Sigmoid colon (tissue), 7 donors: ENCODE data around the gene ZNF75A. TPM values are rescaled to one million over a fixed set of nuclear protein-coding genes. Genes with fewer than 3 reads are reported as not detected.
"Not testable (repeated sequence)": the region's sequence is repeated elsewhere in the genome, so short reads cannot be mapped to it uniquely, and the experiment has no call there.

Experiments used
- DNase-seq: peaks from one replicate; pipeline ENCODE4 v3.0.0-alpha.2; 2019
- H3K27ac ChIP-seq, 4 donors: fragments of 200-600 bp; sonication (generic); one replicate each; pipeline ENCODE4 v1.5.1; 2016 to 2019; ENCODE audit warnings: mild to moderate bottlenecking in 1 of 4
- H3K27me3 ChIP-seq, 3 donors: fragments of 200-600 bp; sonication (generic); one replicate each; pipeline ENCODE4 v1.5.1; 2019; ENCODE audit warnings: mild to moderate bottlenecking in 1 of 3
- H3K36me3 ChIP-seq, 4 donors: fragments of 200-600 bp; sonication (generic); one replicate each; pipeline ENCODE4 v1.5.1; 2016 to 2019
- H3K4me1 ChIP-seq, 4 donors: fragments of 200-600 bp; sonication (generic); one replicate each; pipeline ENCODE4 v1.5.1; 2017 to 2019
- H3K4me3 ChIP-seq, 4 donors: fragments of 200-600 bp; sonication (generic); one replicate each; pipeline ENCODE4 v1.5.1; 2017 to 2019; ENCODE audit warnings: mild to moderate bottlenecking in 2 of 4, moderate library complexity in 1 of 4
- H3K9me3 ChIP-seq, 4 donors: fragments of 200-600 bp in 3 of 4; sonication (generic) in 3 of 4; one replicate each; pipeline versions ENCODE4 v1.5.1 to v1.6.1; 2013 to 2019
- CTCF ChIP-seq, 4 experiments: fragments of 450-650 bp in 3 of 4; fragments of 200-600 bp in 1 of 4; IDR thresholded peaks; one replicate each; pipeline ENCODE4 v1.5.1; 2016 to 2019; ENCODE audit warnings: antibody characterized with exemption in 4 of 4, mild to moderate bottlenecking in 3 of 4, moderate library complexity in 2 of 4
- EP300 ChIP-seq, 4 donors: sonication (generic); formaldehyde crosslinking; IDR thresholded peaks; one replicate each; pipeline ENCODE4 v1.6.1; 2017; ENCODE audit warnings: antibody characterized with exemption in 4 of 4
- POLR2A ChIP-seq, 2 donors: fragments of 450-650 bp; IDR thresholded peaks; one replicate each; pipeline ENCODE4 v1.6.1; 2016; ENCODE audit warnings: antibody characterized with exemption in 2 of 2, mild to moderate bottlenecking in 2 of 2, moderate library complexity in 2 of 2
- POLR2AphosphoS5 ChIP-seq, 4 donors: sonication (generic); formaldehyde crosslinking; IDR thresholded peaks; one replicate each; pipeline ENCODE4 v1.6.1; 2017; ENCODE audit warnings: antibody characterized with exemption in 4 of 4
- WGBS, 2 donors: extraction: QIAGEN DNeasy Blood & Tissue Kit; methylation state at CpG; one replicate each; pipeline ENCODE4 v1.1.7; 2013; 5-methylcytosine and 5-hydroxymethylcytosine counted together
- intact Hi-C: fragments of 100-400 bp; cut with DNase I; formaldehyde crosslinking; loops from one replicate; pipeline ENCODE4 v1.15.1; 2023
- polyA plus RNA-seq, 3 donors: library from polyadenylated mRNA; stranded (reverse); fragments of 200-250 nt; gene quantifications; one replicate each; pipeline ENCODE4 v1.2.3, GENCODE V29; 2013
- total RNA-seq, 4 donors: library from RNA; depleted of rRNA; stranded (reverse); fragments of >200 nt; gene quantifications; one replicate each; pipeline ENCODE4 v1.1.0, GENCODE V29; 2016
- donor health status: healthy with polysubstance abuse.
- donor health status: Bipolar disorder and iron deficiency.
- donor health status: healthy.

ZNF75A gene
- total and polyA plus RNA-seq, 7 donors = 6.7 to 32.8 (median 26.6) TPM

GRCh38 chr16:3262517-3262916 is 42.8 kb upstream of the ZNF75A start:
- no peak for DNase-seq
- Histone ChIP-seq H3K9me3 (no peaks in the 10 kb centered on the region), H3K4me3 (no peak overlapping the region), H3K4me1 (peaks cover 0 to 21% (median 20%) of the 10 kb centered on the region in 4 donors), H3K27me3 (no peaks in the 10 kb centered on the region), H3K36me3 (peaks cover 0 to 14% (median 0%) of the 10 kb centered on the region in 4 donors), H3K27ac (peak overlapping the region in 1 of 4 donors; percentile 94)
- no peak for TF ChIP-seq POLR2A (IDR thresholded peaks at IDR 0.05)
- no peak for TF ChIP-seq CTCF (IDR thresholded peaks at IDR 0.05)
- intact Hi-C loops = loop anchor here (2.0 to 10.0 kb wide), 2 partner anchors 42 to 192 kb away; partner anchors contain the start of genes TIGD7 and ZNF75A
- 95 to 97% methylated on average over 4 of the region's 4 CpGs for WGBS, 2 donors

- no peak for TF ChIP-seq EP300 (IDR thresholded peaks at IDR 0.05)
- peak; percentile 93 to 98 (median 96) for TF ChIP-seq POLR2AphosphoS5 (IDR thresholded peaks at IDR 0.05)
- TF ChIP-seq POLR2A (IDR thresholded peaks at IDR 0.05) = peak; percentile 87 to 91
- peak in 2 of 4 experiments; percentile 13 to 18 for TF ChIP-seq CTCF (IDR thresholded peaks at IDR 0.05)
- DNase-seq = peak; percentile 99
- WGBS, 2 donors = 1 to 2% methylated on average over 77 of the region's 77 CpGs
- H3K36me3 ChIP-seq = peaks cover 0 to 22% (median 0%) of the 10 kb centered on the region in 4 donors
- intact Hi-C loops = loop anchor here (1.0 to 10.0 kb wide), 4 partner anchors 18 to 236 kb away; partner anchors contain the start of genes CLUAP1, ZNF174 and ZSCAN32
- H3K4me1 ChIP-seq = peaks cover 0 to 21% (median 20%) of the 10 kb centered on the region in 4 donors
- no peaks in the 10 kb centered on the region for H3K9me3 ChIP-seq
- H3K27me3 ChIP-seq = no peaks in the 10 kb centered on the region
- peak overlapping the region; percentile 90 to 100 (median 97) for H3K27ac ChIP-seq
- peak overlapping the region; percentile 60 to 98 (median 86) for H3K4me3 ChIP-seq
Observed at GRCh38 chr16:3264137-3265036, 40.9 kb upstream of the ZNF75A start.

- no peak for TF ChIP-seq POLR2A (IDR thresholded peaks at IDR 0.05)
- TF ChIP-seq CTCF (IDR thresholded peaks at IDR 0.05) = peak in 2 of 4 experiments; percentile 28 to 41
- Histone ChIP-seq H3K4me1 (peaks cover 0 to 21% (median 20%) of the 10 kb centered on the region in 4 donors), H3K36me3 (peaks cover 0 to 22% (median 0%) of the 10 kb centered on the region in 4 donors), H3K27ac (no peak overlapping the region), H3K4me3 (no peak overlapping the region), H3K9me3 (no peaks in the 10 kb centered on the region), H3K27me3 (no peaks in the 10 kb centered on the region)
- 77 to 79% methylated on average over 5 of the region's 5 CpGs for WGBS, 2 donors
- intact Hi-C loops = loop anchor here (10.0 kb wide), 1 partner anchor 188 kb away; no protein-coding TSS in a partner anchor
- no peak for DNase-seq
Observed at GRCh38 chr16:3266873-3267537, 38.3 kb upstream of the ZNF75A start.

GRCh38 chr16:3268294-3268693 is 37.0 kb upstream of the ZNF75A start:
- no peak for DNase-seq
- Histone ChIP-seq H3K4me3 (no peak overlapping the region), H3K27ac (no peak overlapping the region), H3K27me3 (no peaks in the 10 kb centered on the region), H3K9me3 (no peaks in the 10 kb centered on the region), H3K36me3 (peaks cover 0 to 22% (median 0%) of the 10 kb centered on the region in 4 donors), H3K4me1 (peaks cover 0 to 16% (median 14%) of the 10 kb centered on the region in 4 donors)
- WGBS, 2 donors = 87 to 97% methylated on average over 1 of the region's 1 CpG
- TF ChIP-seq EP300 (IDR thresholded peaks at IDR 0.05) = no peak
- TF ChIP-seq POLR2AphosphoS5 (IDR thresholded peaks at IDR 0.05) = no peak
- intact Hi-C loops = loop anchor here (10.0 kb wide), 1 partner anchor 187 kb away; no protein-coding TSS in a partner anchor

- H3K27ac ChIP-seq, H3K4me1 ChIP-seq, H3K27me3 ChIP-seq, intact Hi-C loops, H3K9me3 ChIP-seq, DNase-seq, H3K4me3 ChIP-seq: not testable (repeated sequence)
- WGBS, 2 donors = 82 to 86% methylated on average over 5 of the region's 5 CpGs
- H3K36me3 ChIP-seq = peaks cover 0 to 19% (median 0%) of the 10 kb centered on the region in 4 donors
Observed at GRCh38 chr16:3270718-3271117, 34.6 kb upstream of the ZNF75A start.

GRCh38 chr16:3271281-3271680 is 34.0 kb upstream of the ZNF75A start:
- H3K4me1 ChIP-seq, DNase-seq, H3K9me3 ChIP-seq, intact Hi-C loops, H3K27me3 ChIP-seq, H3K27ac ChIP-seq, H3K4me3 ChIP-seq: not testable (repeated sequence)
- peaks cover 0 to 17% (median 0%) of the 10 kb centered on the region in 4 donors for H3K36me3 ChIP-seq
- 95 to 96% methylated on average over 22 of the region's 22 CpGs for WGBS, 2 donors
